GM21360 (cell line): ENCODE measurements around the gene THRAP3.
"Not testable (repeated sequence)": the region's sequence is repeated elsewhere in the genome, so short reads cannot be mapped to it uniquely, and the experiment has no call there.

Source experiments
- ATAC-seq: cut with Tn5 transposase; IDR thresholded peaks from one replicate; pipeline ENCODE4 v1.9.1; 2021; ENCODE audit warnings: mild to moderate bottlenecking, moderate library complexity; ENCODE audit not compliant: unreplicated experiment

The THRAP3 gene

DNA sequence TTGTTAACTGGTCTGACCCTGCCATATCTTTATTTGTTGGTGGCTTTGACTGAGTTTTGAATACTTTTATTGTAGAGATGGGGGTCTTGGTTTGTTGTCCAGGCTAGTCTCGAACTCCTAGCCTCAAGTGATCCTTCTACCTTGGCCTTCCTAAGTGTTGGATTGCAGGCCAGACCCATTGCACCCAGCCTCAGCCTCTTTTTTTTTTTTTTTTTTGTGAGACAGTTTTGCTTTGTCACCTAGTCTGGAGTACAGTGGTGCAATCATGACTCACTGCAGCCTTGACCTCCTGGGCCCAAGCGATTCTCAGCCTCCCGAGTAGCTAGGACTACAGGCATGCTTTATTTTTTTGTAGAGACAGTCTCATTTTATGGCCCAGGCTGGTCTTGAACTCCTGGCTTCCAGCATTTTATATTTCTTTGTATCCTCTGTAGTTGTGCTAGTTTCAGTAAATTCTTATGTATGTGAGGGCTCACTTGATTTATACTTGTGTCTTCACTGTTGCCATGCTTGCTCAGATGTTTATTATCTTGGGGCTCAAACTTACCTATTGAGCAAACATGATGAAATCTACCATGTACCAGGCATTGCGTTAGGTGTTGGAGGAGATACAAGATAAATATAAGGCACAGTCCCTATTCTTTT lies 24.1 kb downstream of the THRAP3 start:
- no peak for ATAC-seq

DNA sequence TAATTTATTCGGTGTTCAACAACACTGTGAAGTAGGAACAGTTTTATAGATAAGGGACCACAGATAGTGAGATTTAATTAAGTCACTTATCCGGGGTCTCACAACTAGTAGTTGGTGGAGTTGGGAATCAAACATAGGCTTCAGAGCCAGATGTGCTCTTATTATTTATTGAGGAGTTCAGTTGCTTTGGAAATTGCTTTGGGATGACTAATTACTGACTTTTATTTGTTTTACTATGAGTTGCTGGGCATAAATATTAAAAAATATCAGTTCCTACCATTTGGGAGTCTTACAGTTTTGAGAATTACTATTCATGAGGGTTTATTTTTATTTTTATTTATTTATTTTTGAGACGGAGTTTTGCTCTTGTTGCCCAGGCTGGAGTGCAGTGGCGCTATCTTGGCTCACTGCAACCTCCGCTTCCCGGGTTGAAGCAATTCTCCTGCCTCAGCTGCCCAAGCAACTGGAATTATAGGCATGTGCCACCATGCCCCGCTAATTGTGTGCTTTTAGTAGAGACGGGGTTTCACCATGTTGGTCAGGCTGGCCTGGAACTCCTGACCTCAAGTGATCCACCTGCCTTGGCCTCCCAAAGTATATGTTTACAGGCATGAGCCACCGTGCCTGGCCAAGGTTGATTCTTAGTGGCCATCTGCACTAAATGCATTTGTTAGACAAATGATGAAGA lies 27.7 kb downstream of the THRAP3 start:
- no peak for ATAC-seq

DNA sequence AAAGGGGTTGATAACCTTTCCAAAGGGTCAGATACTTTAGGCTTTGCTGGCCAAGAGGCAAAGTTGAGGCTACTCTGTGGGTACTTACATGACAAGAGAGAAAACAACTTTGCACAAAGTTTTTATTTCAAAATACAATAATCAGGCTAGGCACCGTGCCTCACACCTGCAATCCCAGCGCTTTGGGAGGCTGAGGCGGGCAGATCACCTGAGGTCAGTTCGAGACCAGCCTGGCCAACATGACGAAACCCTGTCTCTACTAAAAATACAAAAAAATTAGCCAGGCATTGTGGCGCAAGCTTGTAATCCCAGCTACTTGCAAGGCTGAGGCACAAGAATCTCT lies 28.2 kb downstream of the THRAP3 start:
- ATAC-seq: not testable (repeated sequence)

DNA sequence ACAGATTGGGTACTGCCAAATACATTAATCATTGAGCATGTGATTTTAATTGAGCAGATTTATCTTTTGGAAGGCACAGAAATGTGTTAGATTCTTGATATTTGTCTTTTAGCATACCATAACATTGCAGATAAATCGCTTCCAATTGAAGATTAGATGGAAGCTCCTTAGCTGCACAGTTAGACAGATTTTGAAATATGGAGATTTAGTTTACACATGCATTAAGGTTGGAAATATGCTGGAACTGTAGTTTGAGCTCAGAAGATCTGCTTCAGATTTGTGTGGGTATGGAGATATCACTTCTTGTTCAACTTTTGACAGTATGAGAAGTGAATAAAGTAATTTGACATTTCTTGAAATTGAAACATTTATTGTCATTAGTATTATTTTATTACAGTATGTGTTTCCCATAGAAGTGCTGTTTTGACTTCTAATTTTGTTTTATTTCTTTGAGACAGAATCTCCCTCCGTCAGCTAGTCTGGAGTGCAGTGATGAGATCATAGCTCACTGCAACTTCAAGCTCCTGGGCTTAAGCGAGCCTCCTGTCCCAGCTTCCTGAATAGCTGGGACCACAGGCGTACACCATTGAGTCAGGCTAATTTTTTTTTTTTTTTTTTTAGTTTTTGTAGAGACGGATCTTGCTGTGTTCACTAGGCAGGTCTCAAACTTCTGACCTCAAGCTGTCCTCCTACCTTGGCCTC lies 29.1 kb downstream of the THRAP3 start:
- ATAC-seq: no peak

DNA sequence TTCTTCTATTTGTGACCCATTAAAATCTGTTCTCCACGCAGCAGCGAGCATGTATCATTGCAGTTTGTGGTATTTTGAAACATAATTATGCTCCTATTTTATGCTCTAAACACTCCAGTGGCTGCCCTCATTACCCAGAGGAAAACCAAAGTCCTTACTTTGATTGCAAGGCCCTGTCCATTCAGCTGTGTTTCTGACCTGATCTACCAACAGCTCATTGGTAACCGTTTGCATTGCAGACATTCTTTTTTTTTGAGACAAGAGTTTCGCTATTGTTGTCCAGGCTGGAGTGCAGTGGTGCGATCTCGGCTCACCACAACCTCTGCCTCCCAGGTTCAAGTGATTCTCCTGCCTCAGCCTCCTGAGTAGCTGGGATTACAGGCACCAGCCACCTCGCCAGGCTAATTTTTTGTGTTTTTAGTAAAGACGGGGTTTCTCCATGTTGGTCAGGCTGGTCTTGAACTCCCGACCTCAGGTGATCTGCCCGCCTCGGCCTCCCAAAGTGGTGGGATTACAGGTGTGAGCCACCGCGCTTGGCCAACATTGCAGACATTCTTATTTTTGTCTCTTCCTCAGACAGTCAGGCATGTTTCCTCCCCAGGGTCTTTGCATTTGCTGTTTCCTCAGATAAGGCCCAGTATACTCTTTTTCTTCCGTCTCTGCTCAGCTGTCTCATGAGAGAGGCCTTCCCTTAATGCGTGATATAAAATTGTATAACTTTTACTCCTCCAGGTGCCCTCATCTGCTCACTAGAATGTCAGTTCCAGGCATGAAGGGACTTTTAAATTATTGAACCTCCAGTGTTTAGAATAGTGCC lies 32.5 kb downstream of the THRAP3 start:
- no peak for ATAC-seq

DNA sequence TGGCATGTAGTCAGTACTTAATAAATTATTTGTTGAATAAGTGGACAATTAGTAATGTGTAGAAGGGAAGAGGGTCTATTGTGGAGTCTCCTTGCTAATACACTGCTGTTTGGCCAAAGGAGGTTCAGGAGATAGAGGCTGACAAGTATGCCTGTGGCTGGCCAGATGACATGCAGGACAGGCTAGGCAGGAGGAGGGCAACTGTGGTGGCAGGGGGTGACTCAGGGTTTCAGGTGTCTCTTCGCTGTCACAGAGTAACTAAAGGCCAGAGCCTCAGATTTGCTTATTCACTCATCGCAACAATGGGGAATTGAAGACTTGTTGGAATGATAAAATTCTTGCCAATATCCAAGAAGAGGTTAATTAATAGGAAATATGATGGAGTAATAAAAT lies 33.1 kb downstream of the THRAP3 start:
- ATAC-seq: no peak

DNA sequence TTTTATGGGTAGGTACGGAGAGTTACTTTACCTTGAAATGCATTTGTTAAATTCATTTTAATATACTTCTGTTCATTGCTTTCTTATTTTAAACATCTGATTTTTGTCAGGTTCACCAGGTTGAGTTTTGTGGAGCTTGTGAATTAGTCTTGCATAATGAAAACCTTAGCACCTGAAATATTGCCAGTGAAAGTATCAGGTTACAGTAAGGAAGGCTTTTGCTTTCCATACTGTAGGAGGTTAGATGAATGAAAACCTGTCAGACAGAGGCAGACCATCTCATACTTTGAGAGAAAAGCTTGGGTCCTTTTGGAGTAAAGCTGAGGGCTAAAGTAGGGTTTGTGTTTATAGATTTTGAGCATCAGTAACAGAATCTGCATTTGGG lies 34.7 kb downstream of the THRAP3 start:
- ATAC-seq: no peak

DNA sequence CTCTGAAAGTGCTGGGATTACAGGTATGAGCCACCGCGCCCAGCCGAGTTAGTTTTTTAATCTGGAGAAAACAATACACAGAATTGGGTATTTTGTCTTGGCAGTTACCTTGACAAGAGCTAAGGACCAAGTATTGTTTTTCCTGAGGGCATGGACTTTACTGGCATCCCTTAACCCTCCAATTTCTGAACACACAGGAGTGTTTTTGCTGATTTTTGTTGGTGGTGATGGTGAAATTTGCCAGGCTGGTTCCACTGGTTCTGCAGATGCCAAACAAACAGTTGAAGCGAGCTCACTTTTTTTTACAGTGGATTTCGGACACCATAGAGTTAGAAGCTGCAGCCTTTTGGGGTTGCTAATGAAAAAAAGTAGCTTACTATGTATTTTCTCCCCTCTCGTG lies 44.7 kb downstream of the THRAP3 start:
- no peak for ATAC-seq

DNA sequence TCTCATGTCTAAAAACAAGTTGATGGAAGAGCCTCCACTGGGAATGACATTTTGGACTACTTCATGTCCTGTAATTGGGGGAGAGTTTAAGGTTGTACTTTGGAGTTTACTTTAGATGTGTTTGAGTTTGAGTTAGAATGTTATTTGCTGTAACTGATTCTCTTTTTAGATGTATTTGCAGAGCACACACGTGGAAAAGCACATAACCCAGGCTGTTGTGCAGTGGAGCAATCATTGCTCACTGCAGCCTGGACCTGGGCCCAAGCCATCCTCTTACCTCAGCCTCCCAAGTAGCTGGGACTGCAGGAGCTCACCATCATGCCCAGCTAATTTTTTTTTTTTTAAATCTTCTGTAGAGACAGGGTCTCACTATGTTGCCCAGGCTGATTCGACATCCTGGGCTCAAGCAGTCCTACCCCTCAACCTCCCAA lies 45.2 kb downstream of the THRAP3 start:
- ATAC-seq: no peak

DNA sequence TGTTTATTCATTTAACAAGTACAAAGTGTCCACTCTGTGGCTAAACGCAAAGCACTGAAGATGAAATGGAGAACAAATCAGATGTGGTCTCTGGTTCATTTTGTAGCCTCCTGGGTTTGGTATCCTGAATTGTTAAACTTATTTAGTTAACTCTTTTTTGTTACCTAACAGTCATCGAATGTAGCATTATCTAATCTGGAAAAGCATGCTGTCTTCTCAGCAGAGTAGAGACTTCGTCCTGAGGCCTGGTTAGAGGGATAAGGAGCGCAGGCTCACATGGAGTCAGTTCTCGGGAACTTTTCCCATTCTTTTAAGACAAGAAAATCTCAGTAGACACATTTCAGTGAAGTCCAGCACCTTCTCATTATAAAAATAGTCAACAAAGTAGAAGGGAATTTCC lies 48.8 kb downstream of the THRAP3 start:
- no peak for ATAC-seq

DNA sequence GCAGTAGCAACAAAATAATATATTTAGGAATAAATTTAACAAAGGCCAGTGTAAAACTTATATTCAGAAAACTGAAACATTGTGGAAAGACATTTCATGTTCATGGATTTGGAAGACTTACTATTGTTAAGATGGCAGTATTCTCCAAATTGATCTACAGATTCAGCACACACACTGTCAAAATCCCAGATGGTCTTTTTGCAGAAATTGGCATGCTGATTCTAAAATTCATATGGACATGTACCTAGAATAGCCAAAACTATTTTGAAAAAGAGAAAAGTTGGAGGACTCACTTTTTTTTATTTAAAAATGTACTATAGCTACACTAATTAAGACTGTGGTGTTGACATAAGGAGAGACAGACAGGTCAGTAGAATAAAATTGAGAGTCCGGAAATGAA lies 50.0 kb downstream of the THRAP3 start:
- no peak for ATAC-seq

DNA sequence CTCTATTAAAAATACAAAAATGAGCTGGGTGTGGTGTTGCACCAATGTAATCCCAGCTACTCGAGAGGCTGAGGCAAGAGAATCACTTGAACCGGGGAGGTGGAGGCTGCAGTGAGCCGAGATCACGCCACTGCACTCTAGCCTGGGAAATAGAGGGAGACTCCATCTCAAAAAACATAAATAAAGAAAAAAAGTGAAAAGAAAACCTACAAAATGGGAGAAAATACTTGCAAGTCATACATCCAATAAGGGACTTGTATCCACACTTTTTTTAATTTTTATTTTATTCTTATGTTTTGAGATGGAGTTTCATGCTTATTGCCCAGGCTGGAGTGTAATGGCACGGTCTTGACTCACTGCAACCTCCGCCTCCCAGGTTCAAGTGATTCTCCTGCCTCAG lies 52.4 kb downstream of the THRAP3 start:
- no peak for ATAC-seq

DNA sequence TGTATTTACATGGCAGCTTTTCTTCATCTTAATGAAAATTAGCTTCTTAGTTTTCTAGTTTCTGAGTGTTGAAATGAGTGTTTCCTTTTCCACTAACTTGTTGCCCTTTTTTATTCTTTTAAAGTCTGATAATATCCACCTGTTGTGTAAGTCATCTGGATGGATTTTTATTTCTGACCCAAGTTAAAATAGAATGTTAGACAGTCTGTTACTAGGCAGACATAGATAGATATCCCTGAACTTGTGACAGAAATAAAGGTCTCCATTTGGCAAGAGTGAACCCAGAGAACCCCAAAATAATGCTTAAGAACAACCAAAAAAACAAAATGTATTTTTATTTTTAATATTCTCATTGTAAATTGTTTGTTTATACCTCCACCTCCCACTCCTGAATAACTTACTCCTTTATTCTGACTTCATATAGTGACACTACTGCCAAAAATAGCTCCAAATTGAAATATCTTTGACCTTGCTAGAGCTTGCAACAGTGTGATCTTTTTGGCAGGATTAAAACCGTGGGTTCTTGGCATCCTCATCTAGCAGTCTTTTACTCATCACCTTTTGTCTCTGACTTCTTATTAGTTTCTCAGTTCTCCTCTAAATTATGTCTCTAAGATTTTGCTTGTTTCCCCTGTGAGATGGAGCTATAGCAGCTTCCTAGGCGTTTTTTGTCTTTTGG lies 55.0 kb downstream of the THRAP3 start:
- ATAC-seq: no peak

DNA sequence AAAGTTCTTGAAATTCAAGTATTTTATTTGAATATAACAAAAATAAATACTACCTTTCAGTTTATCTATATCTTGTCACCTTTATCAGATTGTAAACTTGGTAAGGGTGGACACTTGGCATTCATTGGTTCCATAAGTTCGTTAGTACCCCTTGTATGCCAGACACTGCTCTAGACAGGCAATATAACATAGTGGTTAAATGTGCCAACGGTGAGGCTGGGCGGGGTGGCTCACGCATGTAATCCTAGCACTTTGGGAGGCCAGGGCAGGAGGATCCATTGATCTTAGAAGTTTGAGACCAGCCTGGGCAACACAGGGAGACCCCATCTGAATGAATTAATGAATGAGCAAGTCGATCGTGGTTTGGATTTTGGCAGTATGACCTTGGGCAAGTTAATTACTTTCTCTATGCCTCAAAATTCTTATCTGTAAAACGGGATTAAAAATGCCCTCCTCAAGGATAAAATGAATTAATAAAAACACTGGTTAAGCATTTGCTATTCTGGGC lies 55.6 kb downstream of the THRAP3 start:
- ATAC-seq: no peak

DNA sequence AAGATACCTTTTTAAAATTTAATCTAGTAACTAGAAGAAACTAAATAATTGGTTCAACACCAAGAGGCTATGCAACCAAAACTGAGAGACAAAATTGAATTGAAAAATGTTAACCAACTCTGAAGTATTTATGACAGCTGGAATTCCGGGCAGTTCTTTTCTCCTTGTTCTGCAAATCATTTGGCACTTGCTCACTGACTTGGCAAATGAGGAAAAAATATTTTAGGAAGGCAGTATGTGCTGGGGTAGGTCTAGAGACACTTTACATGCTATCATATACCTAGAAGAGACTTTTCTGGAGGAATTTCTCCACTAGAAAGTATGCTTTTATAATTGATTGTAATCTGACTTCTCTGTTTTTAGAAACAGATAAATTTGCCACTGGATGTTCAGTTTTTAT lies 59.8 kb downstream of the THRAP3 start:
- no peak for ATAC-seq

DNA sequence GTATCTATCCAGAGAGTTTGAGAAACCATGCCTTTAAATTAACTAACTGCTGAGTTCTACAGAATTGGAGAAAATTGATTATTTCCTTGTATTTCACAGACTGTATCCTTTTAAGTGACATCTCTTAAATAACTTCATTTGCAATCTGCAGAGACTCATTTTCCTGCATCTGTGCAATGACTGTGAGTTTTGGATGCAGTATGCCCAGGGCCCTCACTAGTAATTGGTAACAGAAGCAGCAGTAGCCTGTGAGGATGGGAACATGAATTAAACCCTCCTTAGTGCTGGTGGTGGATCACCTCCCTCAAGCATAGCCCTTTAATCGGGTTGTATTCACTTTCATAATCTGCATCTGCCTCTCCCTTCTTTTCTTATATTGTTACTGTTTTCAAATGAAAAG lies 60.3 kb downstream of the THRAP3 start:
- no peak for ATAC-seq

DNA sequence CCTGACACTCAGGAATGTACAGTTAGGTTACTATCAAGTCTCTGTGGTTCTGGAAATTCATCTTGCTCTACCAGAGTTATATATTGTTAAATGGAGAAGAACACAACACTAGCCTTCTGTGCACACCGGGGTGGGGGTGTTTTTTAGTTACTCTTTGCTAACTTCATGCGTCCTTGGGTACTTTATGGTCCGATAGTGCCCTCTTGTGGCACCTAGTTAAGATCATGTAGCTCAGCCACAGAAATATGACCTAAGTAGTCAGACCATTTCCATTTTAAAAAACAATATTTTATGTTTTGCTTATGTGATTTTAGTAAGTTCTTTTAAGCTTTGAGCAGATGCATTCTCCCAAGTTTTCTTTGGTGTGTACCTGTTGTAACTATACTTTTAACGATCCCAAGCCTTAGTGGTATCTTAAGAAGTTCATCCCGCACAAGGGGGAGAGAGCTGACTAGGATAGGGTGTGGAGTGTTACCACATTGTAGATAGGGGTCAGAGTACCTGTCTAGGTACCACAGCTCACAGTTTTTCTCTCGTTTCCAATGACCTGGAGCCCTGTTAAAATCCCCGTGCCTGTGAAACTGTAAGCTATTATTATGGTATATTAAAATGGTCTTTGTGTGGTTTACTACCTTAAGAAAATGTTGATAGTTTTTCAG lies 61.3 kb downstream of the THRAP3 start:
- no peak for ATAC-seq

DNA sequence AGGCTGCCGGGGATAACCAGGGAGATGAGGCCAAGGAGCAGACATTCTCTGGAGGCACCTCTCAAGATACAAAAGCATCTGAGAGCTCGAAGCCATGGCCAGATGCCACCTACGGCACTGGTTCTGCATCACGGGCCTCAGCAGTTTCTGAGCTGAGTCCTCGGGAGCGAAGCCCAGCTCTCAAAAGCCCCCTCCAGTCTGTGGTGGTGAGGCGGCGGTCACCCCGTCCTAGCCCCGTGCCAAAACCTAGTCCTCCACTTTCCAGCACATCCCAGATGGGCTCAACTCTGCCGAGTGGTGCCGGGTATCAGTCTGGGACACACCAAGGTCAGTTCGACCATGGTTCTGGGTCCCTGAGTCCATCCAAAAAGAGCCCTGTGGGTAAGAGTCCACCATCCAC lies 62.6 kb downstream of the THRAP3 start:
- ATAC-seq: no peak

DNA sequence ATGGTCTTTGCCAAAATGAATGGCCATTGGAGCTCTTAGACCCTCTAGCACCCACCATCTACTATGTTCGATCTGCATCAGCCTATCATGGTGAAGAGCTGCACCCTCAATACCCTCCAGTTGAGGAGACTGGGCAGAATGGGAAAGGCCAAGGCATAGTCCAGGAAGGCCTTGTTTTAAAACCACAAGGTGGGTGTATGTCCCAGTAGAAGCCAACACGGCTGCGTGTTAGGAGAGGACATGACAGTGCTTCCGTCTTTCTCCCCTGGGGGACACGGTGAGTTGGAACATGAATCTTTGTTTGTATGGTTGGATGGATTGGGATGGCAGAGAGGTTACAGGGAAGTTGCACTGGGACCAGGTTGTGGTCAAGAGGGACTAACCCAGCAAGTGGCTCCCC lies 63.4 kb downstream of the THRAP3 start:
- ATAC-seq: no peak

DNA sequence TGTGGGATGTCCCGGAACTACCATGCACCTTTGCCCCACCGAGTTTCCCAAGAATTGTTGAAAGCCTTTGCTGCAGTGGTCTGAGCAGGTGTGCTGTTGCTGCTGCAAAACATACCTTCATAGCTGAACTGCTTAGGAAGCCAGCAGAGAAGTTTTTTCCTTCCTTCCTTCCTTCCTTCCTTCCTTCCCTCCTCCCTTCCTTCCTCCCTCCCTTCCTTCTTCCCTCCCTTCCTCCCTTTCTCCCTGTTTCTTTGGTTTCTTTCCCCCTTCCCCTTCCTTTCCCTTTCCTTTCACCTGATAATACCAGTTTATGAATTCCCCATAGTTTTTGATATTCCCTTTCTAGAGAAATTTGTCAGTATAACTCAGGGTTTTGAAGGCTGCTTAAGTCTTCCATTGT lies 71.1 kb downstream of the THRAP3 start:
- ATAC-seq: no peak
